Renal pelvis (tissue), 4 donors: ENCODE data around the gene GRIN3B. TPM values are rescaled to one million over a fixed set of nuclear protein-coding genes. Genes with fewer than 3 reads are reported as not detected.

Source experiments
- DNase-seq: peaks from one replicate; pipeline ENCODE4 v3.0.0-alpha.2; 2013
- polyA plus RNA-seq, 3 donors: library from polyadenylated mRNA; unstranded; fragments of 120-200 nt; gene quantifications; one replicate each; pipeline ENCODE4 v1.2.1, GENCODE V29; 2013; ENCODE audit not compliant: insufficient read length in 3 of 3

The GRIN3B gene
- polyA plus RNA-seq, 3 donors: 0.87 to 1.1 (median 0.91) TPM

DNA sequence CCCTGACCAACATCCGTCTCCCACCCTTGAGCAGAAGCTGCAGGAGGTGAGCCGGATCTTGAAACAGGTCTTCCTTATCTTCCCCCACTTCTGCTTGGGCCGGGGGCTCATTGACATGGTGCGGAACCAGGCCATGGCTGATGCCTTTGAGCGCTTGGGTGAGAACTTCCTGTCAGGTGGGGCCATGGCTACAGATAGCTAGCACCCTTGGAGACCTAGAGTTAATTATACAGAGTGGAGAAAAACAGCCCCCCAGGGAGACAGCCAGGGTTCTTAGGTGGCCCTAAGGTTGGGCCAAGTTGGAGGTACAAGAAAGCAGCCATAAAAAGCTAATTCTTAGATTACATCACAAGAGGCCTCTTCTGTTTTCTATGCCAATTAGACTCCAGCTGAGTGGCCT, 57.9 kb downstream of the GRIN3B start:
- no peak for DNase-seq

Other genes with a start within 250 kb of the GRIN3B start
- 10 to 100 TPM in 1 of 3 donors, 1 to 10 TPM in 2; 7.1 to 11.2 (median 7.5) TPM for gene MISP, start 249.3 kb upstream of the GRIN3B start, polyA plus RNA-seq
- gene PTBP1, start 203.0 kb upstream of the GRIN3B start, polyA plus RNA-seq: 100 to 1,000 TPM; 400 to 450 (median 417) TPM
- gene PLPPR3, start 178.5 kb upstream of the GRIN3B start, polyA plus RNA-seq: 10 to 100 TPM; 11.2 to 25.9 (median 17.1) TPM
- gene AZU1, start 172.6 kb upstream of the GRIN3B start, polyA plus RNA-seq: 1 to 10 TPM; 1.0 to 3.4 (median 2.2) TPM
- 1 to 10 TPM; 1.2 to 2.0 (median 1.4) TPM for gene PRTN3, start 159.4 kb upstream of the GRIN3B start, polyA plus RNA-seq
- gene ELANE, start 148.1 kb upstream of the GRIN3B start, polyA plus RNA-seq: under 1 TPM; 0.25 to 0.51 (median 0.46) TPM
- 1 to 10 TPM; 3.9 to 4.4 (median 4.2) TPM for gene CFD, start 140.8 kb upstream of the GRIN3B start, polyA plus RNA-seq
- gene MED16, start 107.2 kb upstream of the GRIN3B start, polyA plus RNA-seq: 10 to 100 TPM; 60.6 to 71.4 (median 63.5) TPM
- gene RNU6-9, start 106.9 kb upstream of the GRIN3B start, polyA plus RNA-seq: not detected
- 10 to 100 TPM; 43.1 to 58.3 (median 51.9) TPM for gene R3HDM4, start 87.2 kb upstream of the GRIN3B start, polyA plus RNA-seq
- 1 to 10 TPM in 1 of 3 donors, under 1 TPM in 2; 0.94 to 1.3 (median 0.98) TPM for gene KISS1R, start 83.1 kb upstream of the GRIN3B start, polyA plus RNA-seq
- gene ARID3A, start 74.4 kb upstream of the GRIN3B start, polyA plus RNA-seq: 10 to 100 TPM; 25.3 to 38.8 (median 31.6) TPM
- gene WDR18, start 16.1 kb upstream of the GRIN3B start, polyA plus RNA-seq: 10 to 100 TPM; 48.4 to 63.9 (median 61.6) TPM
- gene TMEM259, start 20.7 kb downstream of the GRIN3B start, polyA plus RNA-seq: 100 to 1,000 TPM; 126 to 135 (median 134) TPM
- not detected for gene RNU6-2, start 21.1 kb downstream of the GRIN3B start, polyA plus RNA-seq
- gene CNN2, start 26.2 kb downstream of the GRIN3B start, polyA plus RNA-seq: 100 to 1,000 TPM; 171 to 183 (median 174) TPM
- gene ABCA7, start 39.7 kb downstream of the GRIN3B start, polyA plus RNA-seq: 10 to 100 TPM in 1 of 3 donors, 1 to 10 TPM in 2; 8.9 to 11.6 (median 9.6) TPM
- 10 to 100 TPM in 2 of 3 donors, 1 to 10 TPM in 1; 10.0 to 14.9 (median 14.8) TPM for gene ARHGAP45, start 66.7 kb downstream of the GRIN3B start, polyA plus RNA-seq
- gene POLR2E, start 95.0 kb downstream of the GRIN3B start, polyA plus RNA-seq: 100 to 1,000 TPM; 162 to 168 (median 165) TPM
- gene GPX4, start 103.6 kb downstream of the GRIN3B start, polyA plus RNA-seq: 100 to 1,000 TPM; 246 to 301 (median 294) TPM
- 10 to 100 TPM; 18.1 to 22.1 (median 20.2) TPM for gene SBNO2, start 173.8 kb downstream of the GRIN3B start, polyA plus RNA-seq
- gene STK11, start 205.4 kb downstream of the GRIN3B start, polyA plus RNA-seq: 10 to 100 TPM; 57.3 to 65.3 (median 60.8) TPM
- gene CBARP, start 237.6 kb downstream of the GRIN3B start, polyA plus RNA-seq: 1 to 10 TPM; 2.0 to 3.2 (median 2.7) TPM
- gene ATP5F1D, start 241.3 kb downstream of the GRIN3B start, polyA plus RNA-seq: 100 to 1,000 TPM; 119 to 152 (median 149) TPM
- 10 to 100 TPM; 66.2 to 74.7 (median 68.1) TPM for gene MIDN, start 248.2 kb downstream of the GRIN3B start, polyA plus RNA-seq